HG02798 (cell line): Measurements from ENCODE around the gene CENPV.
"Not testable (repeated sequence)": the region's sequence is repeated elsewhere in the genome, so short reads cannot be mapped to it uniquely, and the experiment has no call there.

Experiments
- ATAC-seq: cut with Tn5 transposase; IDR thresholded peaks from one replicate; pipeline ENCODE4 v1.9.1; 2021; ENCODE audit warnings: mild to moderate bottlenecking; ENCODE audit not compliant: unreplicated experiment, poor library complexity

CENPV gene

GRCh38 chr17:16319969-16320368, 33.3 kb downstream of the CENPV start:
- no peak for ATAC-seq

- no peak for ATAC-seq
Observed at GRCh38 chr17:16314859-16315258, 38.4 kb downstream of the CENPV start.

GRCh38 chr17:16314189-16314588, 39.1 kb downstream of the CENPV start:
- no peak for ATAC-seq

- ATAC-seq: no peak
Observed at GRCh38 chr17:16313139-16314090, 39.9 kb downstream of the CENPV start.

- ATAC-seq: not testable (repeated sequence)
Observed at GRCh38 chr17:16312061-16312460, 41.2 kb downstream of the CENPV start.

GRCh38 chr17:16306211-16306610, 47.1 kb downstream of the CENPV start:
- ATAC-seq: no peak

GRCh38 chr17:16304830-16305229, 48.4 kb downstream of the CENPV start:
- no peak for ATAC-seq

GRCh38 chr17:16302856-16303255, 50.4 kb downstream of the CENPV start:
- ATAC-seq: no peak

- ATAC-seq: no peak
Observed at GRCh38 chr17:16301963-16302855, 51.1 kb downstream of the CENPV start.

GRCh38 chr17:16300554-16300953, 52.7 kb downstream of the CENPV start:
- no peak for ATAC-seq

GRCh38 chr17:16298140-16298662, 55.1 kb downstream of the CENPV start:
- ATAC-seq: no peak

GRCh38 chr17:16297367-16298139, 55.7 kb downstream of the CENPV start:
- ATAC-seq: no peak

GRCh38 chr17:16296072-16296471, 57.2 kb downstream of the CENPV start:
- not testable (repeated sequence) for ATAC-seq

GRCh38 chr17:16294560-16294959, 58.7 kb downstream of the CENPV start:
- no peak for ATAC-seq

- no peak for ATAC-seq
Observed at GRCh38 chr17:16293931-16294330, 59.3 kb downstream of the CENPV start.
